Naive thymus-derived CD8-positive, alpha-beta T cell (primary cell): Measurements from ENCODE around the gene RAPGEF3. TPM values are rescaled to one million over a fixed set of nuclear protein-coding genes. Genes with fewer than 3 reads are reported as not detected.
A peak's percentile ranks its signal among the peaks of the same experiment; 100 is the strongest.

ENCODE experiments used
- ATAC-seq, 2 donors: fragments of 150-1000 bp; cut with Tn5 transposase in 1 of 2; sonication (Bioruptor Pico), chemical (Tn5 transposase) in 1 of 2; 1 replicate in 1 of 2; 2 replicates in 1 of 2; pipeline ENCODE4 v1.10.0; 2021; ENCODE audit warnings: mild to moderate bottlenecking in 2 of 2, moderate library complexity in 2 of 2
- POLR2A ChIA-PET: fragments of 350-600 bp; sonication (Branson Sonifier 250); formaldehyde crosslinking; loops from one replicate; lab custom pipeline; 2021; ENCODE audit warnings: antibody characterized with exemption; lab: Charles Lee
- DNase-seq, 10 donors: peaks; one replicate each; pipeline versions ENCODE4 v3.0.0 to v3.0.0-alpha.2; 2020 to 2022
- H3K27ac Mint-ChIP-seq, 10 donors: one replicate each; pipeline ENCODE4 v1.8.0; 2020 to 2022; ENCODE audit warnings: mild to moderate bottlenecking in 10 of 10, mixed read lengths in 10 of 10, moderate library complexity in 4 of 10, inconsistent platforms in 1 of 10
- H3K27me3 Mint-ChIP-seq, 5 donors: one replicate each; pipeline ENCODE4 v1.8.0; 2021 to 2022; ENCODE audit warnings: mixed read lengths in 5 of 5
- H3K36me3 Mint-ChIP-seq, 3 donors: one replicate each; pipeline ENCODE4 v1.8.0; 2020 to 2022; ENCODE audit warnings: mixed read lengths in 3 of 3, mild to moderate bottlenecking in 2 of 3, inconsistent platforms in 1 of 3
- H3K4me1 Mint-ChIP-seq, 4 donors: one replicate each; pipeline ENCODE4 v1.8.0; 2021 to 2022; ENCODE audit warnings: mixed read lengths in 4 of 4
- H3K4me3 Mint-ChIP-seq, 10 donors: one replicate each; pipeline ENCODE4 v1.8.0; 2020 to 2022; ENCODE audit warnings: mild to moderate bottlenecking in 10 of 10, mixed read lengths in 10 of 10, moderate library complexity in 6 of 10, inconsistent platforms in 1 of 10
- H3K9me3 Mint-ChIP-seq, 9 donors: one replicate each; pipeline ENCODE4 v1.8.0; 2020 to 2022; ENCODE audit warnings: mixed read lengths in 9 of 9, mild to moderate bottlenecking in 3 of 9, inconsistent platforms in 1 of 9, moderate library complexity in 1 of 9
- polyA plus RNA-seq, 3 donors: library from polyadenylated mRNA; unstranded; fragments of 300-500 nt; fragmentation: Illumina TruSeq; gene quantifications; one replicate each; pipeline ENCODE4 v1.2.3, GENCODE V29; 2021
- total RNA-seq, 8 experiments: library from RNA in 2 of 8; stranded (reverse) in 2 of 8; gene quantifications; one replicate each; pipeline ENCODE4 v1.2.3 and lab custom pipeline; 2021 to 2026

RAPGEF3 gene
- total and polyA plus RNA-seq, 5 experiments from 2014 or later, result 0.08 to 0.65 (median 0.27) TPM

DNA sequence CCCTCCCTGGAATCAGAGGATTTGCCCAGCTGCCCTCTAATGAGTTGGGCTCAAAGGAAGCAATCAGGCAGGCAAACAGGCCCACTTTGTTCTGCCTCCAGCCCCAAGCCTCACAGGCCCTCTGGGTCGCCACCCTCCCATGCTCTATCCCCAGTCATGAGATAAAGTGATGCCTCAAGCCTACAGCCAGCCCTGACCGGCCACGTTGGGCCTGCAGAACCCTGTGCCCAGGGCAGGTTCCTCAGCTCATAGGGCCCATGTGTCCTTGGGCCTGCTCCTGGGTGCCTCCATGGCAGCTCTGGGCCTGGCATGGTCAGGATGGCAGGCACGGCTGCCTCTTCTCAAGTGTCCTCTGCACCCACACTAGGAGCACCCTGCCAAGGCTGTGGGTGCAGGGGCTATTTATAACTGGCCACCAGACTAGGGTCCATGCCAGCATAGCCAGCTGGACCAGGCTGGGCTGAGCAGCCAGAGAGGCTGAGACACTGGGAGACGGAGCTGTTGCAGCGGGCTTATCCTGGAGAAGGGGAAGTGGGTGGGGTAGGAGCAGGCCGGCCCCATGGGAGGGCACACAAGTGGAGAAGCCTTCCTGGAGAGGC, 40.8 kb upstream of the RAPGEF3 start:
- Mint-ChIP-seq H3K4me1 (peaks cover 35 to 71% (median 62%) of the 10 kb centered on the region in 4 donors), H3K36me3 (peaks cover 0 to 33% (median 1%) of the 10 kb centered on the region in 3 donors), H3K27ac (peak overlapping the region in 6 of 10 donors; percentile 20 to 87 (median 58)), H3K4me3 (no peak overlapping the region), H3K9me3 (no peaks in the 10 kb centered on the region), H3K27me3 (no peaks in the 10 kb centered on the region)
- POLR2A ChIA-PET, result interaction anchor here (0.6 to 4.1 kb wide), 5 partner anchors 10 to 36 kb away, joined by 3 to 31 read pairs (median 5); no protein-coding TSS in a partner anchor
- DNase-seq, result no peak
- no peak for ATAC-seq

DNA sequence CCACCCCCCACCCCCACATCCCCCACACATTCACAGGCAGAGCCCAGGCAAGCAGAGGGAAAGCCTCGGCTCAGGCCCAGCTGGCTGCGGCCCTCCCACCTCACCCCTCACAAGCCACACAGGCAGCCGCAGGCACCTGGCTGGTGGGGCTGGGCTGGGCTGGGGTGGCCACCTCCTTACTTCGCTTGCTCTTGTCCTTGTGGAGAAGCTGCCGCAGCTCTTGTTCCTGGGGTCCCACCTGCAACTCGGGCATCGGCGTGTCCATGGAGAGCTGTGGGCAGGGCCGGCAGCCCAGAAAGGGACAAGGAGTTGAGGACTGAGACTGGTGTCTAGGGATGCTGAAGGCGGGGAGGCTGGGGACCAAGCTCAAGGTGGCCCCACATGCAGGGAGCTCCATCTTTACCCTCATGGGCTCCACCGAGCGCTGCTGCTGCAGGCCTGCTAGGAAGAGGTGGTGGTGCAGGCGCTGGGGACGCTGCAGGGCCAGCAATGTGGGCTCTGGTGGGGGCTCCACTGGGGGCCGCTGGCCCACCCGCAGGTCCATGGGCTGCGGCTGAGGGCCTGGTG, 39.8 kb upstream of the RAPGEF3 start:
- POLR2A ChIA-PET, result interaction anchor here (0.9 to 4.1 kb wide), 7 partner anchors 11 to 37 kb away, joined by 3 to 31 read pairs (median 8); no protein-coding TSS in a partner anchor
- H3K27ac Mint-ChIP-seq, result peak overlapping the region in 5 of 10 donors; percentile 27 to 78 (median 57)
- ATAC-seq, result no peak
- DNase-seq, result no peak
- peak overlapping the region in 2 of 10 donors; percentile 26 to 38 for H3K4me3 Mint-ChIP-seq
- H3K36me3 Mint-ChIP-seq, result peaks cover 0 to 43% (median 1%) of the 10 kb centered on the region in 3 donors
- peaks cover 32 to 61% (median 53%) of the 10 kb centered on the region in 4 donors for H3K4me1 Mint-ChIP-seq
- H3K27me3 Mint-ChIP-seq, result no peaks in the 10 kb centered on the region
- no peaks in the 10 kb centered on the region for H3K9me3 Mint-ChIP-seq

DNA sequence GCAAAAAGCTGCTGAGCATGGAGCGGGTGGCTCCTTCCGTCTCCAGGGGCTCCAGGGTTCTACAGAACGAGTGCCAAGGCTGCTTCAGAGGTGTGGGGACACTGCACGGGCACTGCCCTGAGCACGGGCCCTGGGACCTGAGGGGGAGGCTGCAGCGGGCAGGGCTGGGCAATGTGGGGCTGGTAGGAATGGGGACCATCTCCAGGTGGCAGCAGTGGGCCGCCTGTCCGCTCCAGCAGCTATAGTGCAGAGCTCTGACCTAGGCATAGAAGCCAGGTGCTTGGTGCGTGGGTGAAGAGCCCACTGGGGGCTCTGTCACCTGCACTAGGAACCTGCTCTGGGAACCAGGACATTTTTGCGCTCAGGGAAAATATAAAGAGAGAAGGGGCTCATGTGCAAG, 38.8 kb upstream of the RAPGEF3 start:
- no peaks in the 10 kb centered on the region for H3K27me3 Mint-ChIP-seq
- POLR2A ChIA-PET, result interaction anchor here (0.9 to 4.1 kb wide), 6 partner anchors 12 to 41 kb away, joined by 3 to 31 read pairs (median 7); partner anchors contain the start of gene HDAC7
- ATAC-seq (peak; percentile 88 to 90), DNase-seq (peak in 8 of 10 donors; percentile 41 to 76 (median 58))
- peaks cover 0 to 48% (median 1%) of the 10 kb centered on the region in 3 donors for H3K36me3 Mint-ChIP-seq
- peaks cover 26 to 51% (median 42%) of the 10 kb centered on the region in 4 donors for H3K4me1 Mint-ChIP-seq
- H3K27ac Mint-ChIP-seq, result peak overlapping the region; percentile 51 to 95 (median 87)
- peak overlapping the region in 7 of 10 donors; percentile 44 to 81 (median 68) for H3K4me3 Mint-ChIP-seq
- H3K9me3 Mint-ChIP-seq, result no peaks in the 10 kb centered on the region

- Mint-ChIP-seq H3K27ac (peak overlapping the region in 1 of 10 donors; percentile 19), H3K4me3 (no peak overlapping the region), H3K36me3 (peaks cover 0 to 58% (median 2%) of the 10 kb centered on the region in 3 donors), H3K27me3 (no peaks in the 10 kb centered on the region), H3K9me3 (no peaks in the 10 kb centered on the region), H3K4me1 (peaks cover 14 to 35% (median 27%) of the 10 kb centered on the region in 4 donors)
- ATAC-seq (no peak), DNase-seq (no peak)
- POLR2A ChIA-PET, result interaction anchor here (1.8 to 4.1 kb wide), 2 partner anchors 13 to 17 kb away, joined by 10 to 31 read pairs; no protein-coding TSS in a partner anchor
Measured at GRCh38 chr12:47795814-47796411, 37.2 kb upstream of the RAPGEF3 start.

DNA sequence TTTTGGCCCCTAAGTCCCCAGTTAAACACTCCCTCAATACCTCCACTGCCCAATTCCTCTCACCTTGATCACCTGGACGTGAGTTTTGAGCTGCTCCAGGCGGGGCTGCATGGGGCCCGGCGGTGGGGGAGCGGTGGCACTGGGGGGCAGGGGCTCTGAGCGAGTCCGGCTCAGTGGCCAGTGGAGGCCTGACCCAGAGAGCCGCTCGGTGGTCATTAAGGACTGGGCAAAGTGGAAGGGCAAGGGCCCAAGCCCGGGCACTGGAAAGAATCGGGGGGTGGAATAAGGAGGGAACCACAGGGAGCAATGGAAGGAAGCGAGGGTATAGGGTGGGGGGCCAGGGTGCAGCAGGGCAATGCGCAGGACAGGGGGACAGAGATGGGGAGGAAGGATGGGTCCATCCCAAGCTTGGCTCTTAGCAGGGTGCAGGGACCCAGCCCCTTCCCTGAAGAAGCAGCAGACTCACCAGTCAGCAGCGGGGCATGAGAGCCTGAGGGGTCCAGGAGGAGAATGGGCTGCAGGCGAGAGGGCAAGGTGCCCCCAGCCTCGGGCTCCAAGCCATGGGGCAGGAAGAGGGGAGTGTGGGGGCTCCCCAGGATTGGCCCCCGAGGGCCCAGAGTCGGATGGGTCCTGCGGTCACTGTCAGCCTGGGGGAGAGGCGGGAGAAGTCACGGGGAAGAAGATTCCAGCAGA, 36.6 kb upstream of the RAPGEF3 start:
- Mint-ChIP-seq H3K27ac (peak overlapping the region in 3 of 10 donors; percentile 18 to 44 (median 19)), H3K9me3 (no peaks in the 10 kb centered on the region), H3K4me1 (peaks cover 13 to 31% (median 21%) of the 10 kb centered on the region in 4 donors), H3K4me3 (no peak overlapping the region), H3K27me3 (no peaks in the 10 kb centered on the region), H3K36me3 (peaks cover 0 to 65% (median 4%) of the 10 kb centered on the region in 3 donors)
- POLR2A ChIA-PET, result interaction anchor here (1.4 to 3.3 kb wide), 3 partner anchors 12 to 37 kb away, joined by 3 to 10 read pairs (median 10); no protein-coding TSS in a partner anchor
- ATAC-seq (no peak), DNase-seq (no peak)

DNA sequence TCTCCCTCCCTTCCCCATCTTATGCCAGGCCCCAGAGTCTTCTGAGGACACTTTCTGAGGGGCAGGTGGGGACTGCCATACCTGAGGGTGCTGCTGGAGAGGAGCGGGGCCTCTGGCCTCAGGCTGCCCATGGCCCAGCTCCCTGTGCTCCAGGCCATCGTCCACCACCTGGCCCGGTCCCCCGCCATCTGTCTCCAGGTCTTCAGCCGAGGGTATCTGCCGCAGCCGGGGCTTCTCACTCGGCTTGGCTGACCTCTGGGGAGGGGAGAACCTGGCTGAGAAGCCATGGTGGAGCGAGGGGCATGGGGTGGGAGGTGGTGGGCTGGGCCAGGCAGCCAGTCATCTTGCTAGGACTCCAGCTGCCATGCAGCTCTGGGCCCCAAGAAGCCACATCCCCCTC, 36.0 kb upstream of the RAPGEF3 start:
- H3K9me3 Mint-ChIP-seq, result no peaks in the 10 kb centered on the region
- POLR2A ChIA-PET, result interaction anchor here (0.9 to 3.3 kb wide), 4 partner anchors 11 to 38 kb away, joined by 3 to 10 read pairs (median 6); no protein-coding TSS in a partner anchor
- H3K4me1 Mint-ChIP-seq, result peaks cover 13 to 25% (median 17%) of the 10 kb centered on the region in 4 donors
- no peak overlapping the region for H3K4me3 Mint-ChIP-seq
- peaks cover 0 to 67% (median 4%) of the 10 kb centered on the region in 3 donors for H3K36me3 Mint-ChIP-seq
- no peak overlapping the region for H3K27ac Mint-ChIP-seq
- DNase-seq, result no peak
- no peaks in the 10 kb centered on the region for H3K27me3 Mint-ChIP-seq
- ATAC-seq, result no peak

GRCh38 chr12:47793015-47793681, 34.5 kb upstream of the RAPGEF3 start:
- POLR2A ChIA-PET, result interaction anchor here (1.2 to 3.3 kb wide), 3 partner anchors 8 to 40 kb away, joined by 3 to 10 read pairs (median 8); no protein-coding TSS in a partner anchor
- no peaks in the 10 kb centered on the region for H3K27me3 Mint-ChIP-seq
- H3K9me3 Mint-ChIP-seq, result no peaks in the 10 kb centered on the region
- peak overlapping the region in 3 of 10 donors; percentile 56 to 62 (median 59) for H3K27ac Mint-ChIP-seq
- ATAC-seq, result no peak
- peaks cover 2 to 10% (median 9%) of the 10 kb centered on the region in 4 donors for H3K4me1 Mint-ChIP-seq
- no peak overlapping the region for H3K4me3 Mint-ChIP-seq
- H3K36me3 Mint-ChIP-seq, result peaks cover 0 to 79% (median 9%) of the 10 kb centered on the region in 3 donors
- no peak for DNase-seq

DNA sequence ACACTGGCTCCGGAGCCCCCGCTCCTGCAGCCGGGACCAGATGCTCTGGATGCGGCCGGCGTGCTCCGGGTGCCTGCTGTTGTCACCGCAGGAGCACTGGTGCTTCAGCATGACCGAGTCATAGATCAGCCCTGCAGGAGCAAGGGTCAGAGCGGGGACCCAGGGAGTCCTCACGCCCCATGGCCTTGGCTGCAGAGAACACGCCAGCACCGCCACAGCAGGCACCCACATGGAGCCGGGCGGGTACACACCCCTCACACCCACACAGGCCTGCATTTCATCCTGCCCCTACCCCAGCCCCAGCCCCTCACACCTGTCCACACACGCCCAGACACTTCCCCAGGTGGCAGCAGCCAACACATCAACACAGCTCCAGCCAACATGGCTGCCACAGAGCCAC, 33.2 kb upstream of the RAPGEF3 start:
- Mint-ChIP-seq H3K36me3 (peaks cover 0 to 83% (median 15%) of the 10 kb centered on the region in 3 donors), H3K27ac (peak overlapping the region in 2 of 10 donors; percentile 43 to 62), H3K4me3 (no peak overlapping the region), H3K9me3 (no peaks in the 10 kb centered on the region), H3K27me3 (no peaks in the 10 kb centered on the region), H3K4me1 (peaks cover 0 to 4% (median 0%) of the 10 kb centered on the region in 4 donors)
- no peak for ATAC-seq
- POLR2A ChIA-PET, result interaction anchor here (1.0 to 2.0 kb wide), 4 partner anchors 9 to 29 kb away, joined by 3 to 8 read pairs (median 4); no protein-coding TSS in a partner anchor
- no peak for DNase-seq

GRCh38 chr12:47791351-47791746, 32.7 kb upstream of the RAPGEF3 start:
- POLR2A ChIA-PET, result interaction anchor here (1.0 to 2.0 kb wide), 4 partner anchors 10 to 29 kb away, joined by 3 to 8 read pairs (median 4); no protein-coding TSS in a partner anchor
- peak overlapping the region in 4 of 10 donors; percentile 5 to 57 (median 44) for H3K27ac Mint-ChIP-seq
- no peak for ATAC-seq
- no peaks in the 10 kb centered on the region for H3K9me3 Mint-ChIP-seq
- no peaks in the 10 kb centered on the region for H3K27me3 Mint-ChIP-seq
- H3K4me3 Mint-ChIP-seq, result no peak overlapping the region
- peaks cover 0 to 4% (median 0%) of the 10 kb centered on the region in 4 donors for H3K4me1 Mint-ChIP-seq
- no peak for DNase-seq
- peaks cover 0 to 83% (median 15%) of the 10 kb centered on the region in 3 donors for H3K36me3 Mint-ChIP-seq

GRCh38 chr12:47790676-47791350, 32.1 kb upstream of the RAPGEF3 start:
- Mint-ChIP-seq H3K27me3 (no peaks in the 10 kb centered on the region), H3K4me3 (no peak overlapping the region), H3K27ac (peak overlapping the region in 4 of 10 donors; percentile 5 to 62 (median 30)), H3K36me3 (peaks cover 0 to 86% (median 15%) of the 10 kb centered on the region in 3 donors), H3K4me1 (peaks cover 0 to 4% (median 0%) of the 10 kb centered on the region in 4 donors), H3K9me3 (no peaks in the 10 kb centered on the region)
- ATAC-seq (no peak), DNase-seq (no peak)
- POLR2A ChIA-PET, result interaction anchor here (1.0 to 2.0 kb wide), 4 partner anchors 10 to 30 kb away, joined by 3 to 8 read pairs (median 4); no protein-coding TSS in a partner anchor
